ENCODE measurements around the gene ST8SIA6. TPM values are rescaled to one million over a fixed set of nuclear protein-coding genes. Genes with fewer than 3 reads are reported as not detected.

ST8SIA6 gene
- total and polyA plus RNA-seq, 4 donors, result 0.43 to 22.0 (median 2.9) TPM

GRCh38 chr10:17430647-17431355 lies 23.6 kb downstream of the ST8SIA6 start:
- peak; percentile 82 for TF ChIP-seq CTCF (IDR thresholded peaks at IDR 0.05; ENCODE audit: control extremely low read depth, extremely low read depth)
- DNase-seq, result peak; percentile 87 to 90 (median 87)
- H3K27ac ChIP-seq (ENCODE audit: low read depth in 1 of 2, low read length in 1 of 2), result no peak overlapping the region

GRCh38 chr10:17429490-17429889 lies 24.9 kb downstream of the ST8SIA6 start:
- Histone ChIP-seq H3K9ac (ENCODE audit: insufficient read depth in 1 of 2, low read length in 2 of 2) (no peak overlapping the region), H3K27me3 (ENCODE audit: control insufficient read depth in 3 of 3, insufficient read depth in 3 of 3, low read length in 2 of 3) (peaks cover 0 to 2% (median 0%) of the 10 kb centered on the region in 3 donors), H3K9me3 (ENCODE audit: control insufficient read depth in 4 of 4, insufficient read depth in 3 of 4, low read length in 3 of 4) (no peaks in the 10 kb centered on the region), H3K36me3 (ENCODE audit: control insufficient read depth in 4 of 4, insufficient read depth in 4 of 4, low read length in 4 of 4) (no peaks in the 10 kb centered on the region), H3K4me3 (no peak overlapping the region), H3K4me1 (ENCODE audit: control insufficient read depth in 5 of 5, insufficient read depth in 5 of 5, low read length in 5 of 5) (peaks cover 0 to 3% (median 0%) of the 10 kb centered on the region in 5 donors), H3K27ac (ENCODE audit: low read depth in 1 of 2, low read length in 1 of 2) (peak overlapping the region in 1 of 2 donors; percentile 1)
- no peak for DNase-seq
- WGBS, 2 donors, result 91 to 94% methylated on average over 6 of the region's 6 CpGs
- TF ChIP-seq CTCF (IDR thresholded peaks at IDR 0.05; ENCODE audit: control extremely low read depth, extremely low read depth), result no peak
- no peak for ATAC-seq (ENCODE audit: insufficient read depth, low FRiP score)

More at GRCh38 chr10:17430647-17431355, 23.6 kb downstream of the ST8SIA6 start:
- 29 to 36% methylated on average over 7 of the region's 7 CpGs for WGBS, 2 donors
- Histone ChIP-seq H3K36me3 (ENCODE audit: control insufficient read depth in 4 of 4, insufficient read depth in 4 of 4, low read length in 4 of 4) (no peaks in the 10 kb centered on the region), H3K4me3 (no peak overlapping the region), H3K9ac (ENCODE audit: insufficient read depth in 1 of 2, low read length in 2 of 2) (no peak overlapping the region), H3K9me3 (ENCODE audit: control insufficient read depth in 4 of 4, insufficient read depth in 3 of 4, low read length in 3 of 4) (no peaks in the 10 kb centered on the region), H3K27me3 (ENCODE audit: control insufficient read depth in 3 of 3, insufficient read depth in 3 of 3, low read length in 2 of 3) (peaks cover 0 to 2% (median 0%) of the 10 kb centered on the region in 3 donors), H3K4me1 (ENCODE audit: control insufficient read depth in 5 of 5, insufficient read depth in 5 of 5, low read length in 5 of 5) (peaks cover 0 to 3% (median 0%) of the 10 kb centered on the region in 5 donors)
- peak; percentile 55 for ATAC-seq (ENCODE audit: insufficient read depth, low FRiP score)

GRCh38 chr10:17428351-17429097 lies 25.9 kb downstream of the ST8SIA6 start:
- ATAC-seq (ENCODE audit: insufficient read depth, low FRiP score), result no peak
- WGBS, 2 donors, result 14 to 35% methylated on average over 17 of the region's 17 CpGs
- H3K4me3 ChIP-seq, result peak overlapping the region; percentile 11
- no peak for DNase-seq
- no peak for TF ChIP-seq CTCF (IDR thresholded peaks at IDR 0.05; ENCODE audit: control extremely low read depth, extremely low read depth)
- H3K4me1 ChIP-seq (ENCODE audit: control insufficient read depth in 5 of 5, insufficient read depth in 5 of 5, low read length in 5 of 5), result peaks cover 0 to 2% (median 0%) of the 10 kb centered on the region in 5 donors
- H3K36me3 ChIP-seq (ENCODE audit: control insufficient read depth in 4 of 4, insufficient read depth in 4 of 4, low read length in 4 of 4), result no peaks in the 10 kb centered on the region
- no peaks in the 10 kb centered on the region for H3K9me3 ChIP-seq (ENCODE audit: control insufficient read depth in 4 of 4, insufficient read depth in 3 of 4, low read length in 3 of 4)
- peak overlapping the region in 1 of 2 donors; percentile 66 for H3K27ac ChIP-seq (ENCODE audit: low read depth in 1 of 2, low read length in 1 of 2)
- H3K9ac ChIP-seq (ENCODE audit: insufficient read depth in 1 of 2, low read length in 2 of 2), result no peak overlapping the region
- peaks cover 0 to 2% (median 0%) of the 10 kb centered on the region in 3 donors for H3K27me3 ChIP-seq (ENCODE audit: control insufficient read depth in 3 of 3, insufficient read depth in 3 of 3, low read length in 2 of 3)
